D721Med (cell line): ENCODE measurements around the gene MSH3.
"Not testable (repeated sequence)": the region's sequence is repeated elsewhere in the genome, so short reads cannot be mapped to it uniquely, and the experiment has no call there.

Experiments used
- DNase-seq: peaks from one replicate; pipeline ENCODE4 v3.0.0; 2011; ENCODE audit warnings: low spot score; ENCODE audit not compliant: insufficient read length
- FAIRE-seq: peaks from 2 replicates; lab custom pipeline; 2011; peaks lifted over from hg19 to GRCh38; lab: Jason Lieb, UNC
- CTCF ChIP-seq: IDR thresholded peaks from 2 replicates; pipeline ENCODE4 v1.5.1; 2012; ENCODE audit warnings: mild to moderate bottlenecking, control low read depth; ENCODE audit not compliant: insufficient read depth; ENCODE audit errors: missing control alignments

Gene MSH3

DNA sequence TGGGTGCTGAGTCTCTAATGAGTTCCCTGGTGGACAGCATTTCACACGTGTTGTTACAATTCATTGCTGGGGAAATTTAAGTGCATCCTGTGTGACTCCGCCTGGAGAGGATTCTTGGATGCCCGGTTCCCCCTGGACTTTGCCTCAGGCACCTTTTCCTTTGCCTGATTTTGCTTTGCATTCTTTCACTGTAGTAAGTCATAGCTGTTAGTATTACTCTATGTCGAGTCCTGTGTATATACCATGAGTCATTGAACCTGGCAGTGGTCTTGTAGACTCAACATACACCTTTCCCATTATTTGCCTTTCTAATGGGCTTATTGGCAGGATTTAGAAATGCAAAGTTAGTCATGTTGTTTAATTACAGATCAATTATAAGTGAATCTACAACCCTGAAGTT lies 82.3 kb downstream of the MSH3 start:
- no peak for DNase-seq
- TF ChIP-seq CTCF = no peak
- FAIRE-seq = no peak

GRCh38 chr5:80738466-80738865 lies 84.0 kb downstream of the MSH3 start:
- FAIRE-seq = no peak
- no peak for TF ChIP-seq CTCF
- no peak for DNase-seq

GRCh38 chr5:80739057-80739456 lies 84.6 kb downstream of the MSH3 start:
- peak; percentile 35 for FAIRE-seq
- no peak for TF ChIP-seq CTCF
- no peak for DNase-seq

GRCh38 chr5:80739496-80739895 lies 85.0 kb downstream of the MSH3 start:
- DNase-seq (no peak), FAIRE-seq (no peak)
- TF ChIP-seq CTCF = no peak

GRCh38 chr5:80739898-80740297 lies 85.4 kb downstream of the MSH3 start:
- no peak for FAIRE-seq

GRCh38 chr5:80740488-80740887 lies 86.0 kb downstream of the MSH3 start:
- not testable (repeated sequence) for FAIRE-seq, DNase-seq

More at GRCh38 chr5:80739898-80740297, 85.4 kb downstream of the MSH3 start:
- TF ChIP-seq CTCF = no peak
- DNase-seq = no peak

DNA sequence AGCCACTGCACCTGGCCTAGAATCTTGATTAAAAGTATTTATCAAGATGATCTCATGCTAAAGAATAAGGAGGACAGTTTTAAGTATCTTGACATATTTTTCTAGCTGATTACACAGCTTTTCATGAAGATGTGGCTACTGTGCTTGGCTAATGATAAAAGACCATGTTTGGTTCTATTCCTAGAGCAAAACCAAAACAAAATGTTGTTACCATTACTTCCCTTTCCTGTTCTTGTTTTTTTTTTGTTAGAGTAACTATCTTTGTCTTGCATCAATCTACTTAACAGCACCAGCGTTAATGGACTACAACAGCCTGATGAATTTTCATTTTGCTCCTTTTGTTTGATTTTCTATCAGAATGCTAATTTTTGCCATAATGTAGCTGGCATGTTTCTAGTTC lies 86.5 kb downstream of the MSH3 start:
- DNase-seq = no peak
- FAIRE-seq = no peak
- TF ChIP-seq CTCF = no peak

- DNase-seq = no peak
- TF ChIP-seq CTCF = no peak
- FAIRE-seq = peak; percentile 55
Observed at GRCh38 chr5:80744149-80744548, 89.7 kb downstream of the MSH3 start.
